Amniotic epithelial cell (primary cell): ENCODE data around the gene DIDO1.
A peak's percentile ranks its signal among the peaks of the same experiment; 100 is the strongest.

ENCODE experiments used
- DNase-seq: peaks from one replicate; pipeline ENCODE4 v3.0.0-alpha.2; 2010; ENCODE audit warnings: low read depth

Gene DIDO1

DNA sequence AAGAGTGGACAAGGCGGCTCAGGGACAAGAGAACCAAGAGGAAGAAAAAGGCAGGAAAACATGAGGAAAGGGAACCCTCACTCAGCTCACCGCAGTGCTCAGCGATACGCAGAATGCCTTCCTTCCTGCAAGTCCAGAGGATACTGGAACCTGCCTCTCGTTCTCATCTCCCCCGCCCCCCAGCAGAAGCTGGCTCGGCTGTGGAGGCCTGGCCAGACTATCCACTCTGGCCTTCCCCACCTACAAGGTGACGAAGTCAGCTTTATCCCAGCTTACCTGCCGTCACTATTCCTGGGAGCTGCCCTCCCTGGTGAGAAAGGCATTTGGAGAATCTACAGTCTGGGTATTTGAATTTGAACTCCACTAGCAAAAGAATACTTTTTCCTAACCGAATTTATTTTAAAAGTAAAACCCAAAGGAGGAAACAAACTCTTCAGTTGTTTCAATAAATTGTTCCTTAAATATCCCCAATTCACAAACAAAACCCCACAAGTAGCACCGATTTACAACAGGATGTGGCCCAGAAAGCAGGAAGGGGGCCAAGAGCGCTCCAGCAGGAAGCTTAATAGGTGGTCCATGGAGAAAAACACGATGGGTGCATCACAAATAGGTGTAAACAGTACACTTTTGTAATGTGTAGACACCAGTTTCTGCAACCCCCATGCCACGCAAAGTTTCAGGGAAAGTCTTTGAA lies 2.1 kb upstream of the DIDO1 start:
- no peak for DNase-seq

DNA sequence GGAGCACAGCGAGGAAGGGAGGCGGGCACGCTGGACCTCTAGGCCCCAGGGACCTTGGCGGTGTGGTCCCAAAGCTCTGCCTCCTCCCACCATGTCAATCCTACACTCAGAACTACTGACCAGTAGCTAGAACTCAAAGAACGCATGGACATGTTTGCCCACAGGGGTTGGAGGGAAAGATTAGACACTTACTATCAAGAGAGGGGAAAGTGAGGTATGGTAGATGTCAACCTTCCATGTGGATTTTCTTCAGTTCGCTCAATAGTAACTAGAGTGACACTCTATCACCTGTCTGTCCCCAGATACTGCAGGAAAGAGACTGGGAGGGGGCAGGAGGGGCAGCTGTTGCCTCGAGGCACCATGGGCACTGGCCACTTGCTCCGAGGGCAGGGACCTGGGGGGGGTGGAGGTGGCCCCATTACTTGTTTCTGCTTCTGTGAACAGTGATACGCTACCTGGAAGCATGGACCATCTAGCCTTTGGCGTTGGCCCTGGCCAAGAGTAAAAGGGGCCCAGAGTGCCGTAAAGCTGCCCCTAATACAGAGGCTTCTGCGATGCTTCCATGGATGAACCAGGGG lies 912 bp upstream of the DIDO1 start:
- no peak for DNase-seq

DNA sequence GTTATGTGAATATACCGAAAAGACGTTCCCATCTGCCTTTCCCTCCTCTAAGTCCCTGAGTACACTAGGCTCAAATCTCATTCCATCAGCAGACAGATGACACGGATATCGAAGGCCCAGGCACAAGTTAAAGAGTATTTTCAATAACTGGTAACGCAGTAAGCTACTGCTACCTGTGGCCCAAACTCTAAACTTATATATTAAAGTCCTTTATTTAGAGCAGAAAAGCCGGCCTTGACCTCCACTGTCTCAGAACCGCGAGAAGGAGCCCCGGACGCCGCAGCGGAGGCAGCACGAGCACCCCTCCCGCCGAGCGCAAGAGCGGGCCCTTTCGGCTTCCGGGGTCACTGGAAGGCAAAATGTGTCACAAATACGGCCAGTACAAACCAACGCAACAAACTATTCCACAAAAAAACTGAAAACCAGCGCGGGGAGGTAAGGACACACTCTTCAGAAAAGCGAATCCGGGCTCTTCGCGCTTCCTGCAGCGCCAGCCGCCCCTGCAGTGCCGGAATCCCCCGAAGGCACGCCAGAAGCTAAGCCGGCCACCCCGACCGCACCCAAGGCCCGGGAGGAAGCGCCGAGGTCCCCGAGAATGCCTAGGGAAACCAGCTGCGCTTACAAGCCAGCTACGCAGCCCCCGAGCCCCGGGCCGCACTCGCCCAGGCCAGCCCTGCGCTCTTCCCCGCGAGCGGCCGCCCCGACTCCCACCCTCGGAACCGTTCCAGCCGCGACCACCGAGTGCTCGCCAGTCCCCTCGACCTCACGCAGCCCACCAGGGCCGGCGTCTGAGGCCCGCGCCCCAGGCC lies 681 bp downstream of the DIDO1 start:
- DNase-seq = no peak

DNA sequence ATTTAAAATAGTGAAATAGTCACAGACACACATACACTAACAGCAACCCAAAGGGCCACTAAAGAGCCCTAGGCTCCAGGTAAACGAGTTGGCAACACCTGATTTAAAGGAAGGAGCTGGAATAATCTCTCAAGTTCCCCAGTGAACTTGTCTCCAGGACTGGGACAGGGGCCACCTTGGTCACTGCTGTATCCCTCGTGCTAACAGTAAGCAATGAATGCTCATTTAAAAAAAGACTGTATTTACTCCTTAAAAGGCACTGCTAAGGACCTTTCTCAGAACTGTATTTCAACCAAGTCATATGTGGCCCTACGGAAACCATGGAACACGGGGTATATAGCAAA lies 1.3 kb downstream of the DIDO1 start:
- no peak for DNase-seq

GRCh38 chr20:62924442-62925075 lies 1.7 kb downstream of the DIDO1 start:
- peak; percentile 67 for DNase-seq

GRCh38 chr20:62923669-62924441 lies 2.5 kb downstream of the DIDO1 start:
- no peak for DNase-seq

DNA sequence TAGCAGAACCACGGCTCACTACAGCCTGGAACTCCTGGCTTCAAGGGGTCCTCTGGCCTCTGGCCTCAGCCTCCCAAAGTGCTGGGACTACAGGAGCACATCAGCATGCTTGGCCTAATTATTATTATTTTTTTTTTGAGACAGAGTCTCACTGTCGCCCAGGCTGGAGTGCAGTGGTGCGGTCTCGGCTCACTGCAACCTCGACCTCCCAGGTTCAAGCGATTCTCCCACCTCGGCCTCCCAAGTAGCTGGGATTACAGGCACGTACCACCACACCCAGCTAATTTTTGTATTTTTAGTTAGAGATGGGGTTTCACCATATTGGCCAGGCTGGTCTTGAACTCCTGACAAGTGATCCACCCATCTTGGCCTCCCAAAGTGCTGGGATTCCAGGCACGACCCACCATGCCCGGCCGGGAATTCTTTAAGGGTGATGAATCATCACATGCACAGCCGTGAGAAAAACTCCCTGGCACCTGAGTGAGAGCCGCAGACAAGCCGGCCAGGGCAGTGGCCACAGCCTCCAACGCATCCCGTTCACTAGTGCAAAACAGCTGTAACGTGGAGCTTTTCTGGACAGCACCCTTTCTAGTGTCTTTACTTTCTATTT lies 3.1 kb downstream of the DIDO1 start:
- peak; percentile 92 for DNase-seq

- no peak for DNase-seq
These were observed 3.8 kb downstream of the DIDO1 start for GRCh38 chr20:62922451-62922921.

DNA sequence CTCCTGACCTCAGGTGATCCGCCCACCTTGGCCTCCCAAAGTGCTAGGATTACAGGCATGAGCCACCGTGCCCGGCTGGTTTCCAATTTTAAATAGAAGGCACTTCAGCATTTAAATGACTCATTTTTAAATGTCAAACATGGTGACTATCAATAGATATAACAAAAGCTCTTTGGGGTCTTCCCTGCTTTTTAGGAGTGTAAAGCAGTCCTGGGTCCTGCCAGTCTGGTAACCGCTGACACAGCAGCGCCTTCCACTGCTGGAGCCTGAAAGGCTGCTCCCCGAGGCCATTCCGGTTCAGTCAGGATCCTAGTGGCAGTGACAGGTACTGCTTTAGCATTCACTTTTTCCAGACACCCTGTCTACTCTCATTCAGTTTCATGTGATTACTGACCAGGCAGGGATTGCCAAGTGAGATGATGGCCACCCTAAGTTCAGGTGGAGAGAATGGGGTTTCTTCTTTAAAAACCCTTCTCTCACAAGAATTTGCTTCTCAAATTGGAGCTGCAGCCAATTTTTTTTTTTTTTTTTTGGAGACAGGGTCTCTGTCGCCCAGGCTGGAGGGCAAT lies 5.1 kb downstream of the DIDO1 start:
- DNase-seq = peak; percentile 63

DNA sequence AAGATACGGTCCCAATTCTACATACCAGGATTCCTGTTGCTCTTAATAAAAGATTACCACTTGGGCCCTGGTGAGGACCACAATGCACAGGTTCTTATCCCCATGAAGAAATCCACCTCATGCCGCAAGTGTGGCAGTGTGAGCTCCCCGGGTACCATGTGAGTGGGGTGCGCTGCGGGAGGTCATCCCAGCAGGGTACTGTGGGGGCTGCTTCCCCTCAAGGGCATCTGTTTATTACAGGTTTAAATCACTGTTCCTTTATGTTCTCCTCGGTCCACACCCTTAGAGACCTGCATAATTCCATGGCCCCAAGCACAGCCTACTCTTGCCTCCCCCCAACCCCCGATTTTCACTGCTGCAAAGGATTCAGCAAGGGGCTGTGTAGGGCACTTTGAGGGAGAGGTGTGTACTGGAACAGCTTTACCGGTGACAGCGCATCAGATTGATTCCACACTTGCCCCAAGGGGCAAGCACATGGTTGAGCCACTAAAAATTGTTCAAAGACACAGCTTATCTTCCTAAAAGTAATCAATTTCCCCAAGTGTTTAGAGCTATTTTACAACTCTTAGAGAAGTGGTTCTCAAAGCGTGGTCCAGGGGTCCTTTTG lies 6.2 kb downstream of the DIDO1 start:
- DNase-seq = no peak

GRCh38 chr20:62918831-62919230 lies 7.5 kb downstream of the DIDO1 start:
- no peak for DNase-seq

DNA sequence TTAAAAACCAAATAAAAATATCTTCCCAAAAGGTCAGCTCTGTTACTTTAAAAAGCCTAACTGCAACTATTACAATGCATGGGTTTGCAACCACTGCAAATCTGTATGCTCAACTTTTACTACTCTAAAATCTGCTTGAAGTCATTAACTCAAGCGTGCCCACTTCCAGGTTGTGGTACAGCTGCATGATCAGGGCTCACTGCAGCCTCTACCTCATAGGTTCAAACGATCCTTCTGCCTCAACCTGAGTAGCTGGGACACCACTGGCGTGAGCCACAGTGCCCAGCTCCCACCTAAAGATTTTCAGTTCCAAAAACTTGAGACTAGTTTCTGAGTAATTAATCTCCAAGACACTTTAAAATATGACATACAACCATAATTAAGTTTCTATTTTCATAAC lies 8.2 kb downstream of the DIDO1 start:
- no peak for DNase-seq

DNA sequence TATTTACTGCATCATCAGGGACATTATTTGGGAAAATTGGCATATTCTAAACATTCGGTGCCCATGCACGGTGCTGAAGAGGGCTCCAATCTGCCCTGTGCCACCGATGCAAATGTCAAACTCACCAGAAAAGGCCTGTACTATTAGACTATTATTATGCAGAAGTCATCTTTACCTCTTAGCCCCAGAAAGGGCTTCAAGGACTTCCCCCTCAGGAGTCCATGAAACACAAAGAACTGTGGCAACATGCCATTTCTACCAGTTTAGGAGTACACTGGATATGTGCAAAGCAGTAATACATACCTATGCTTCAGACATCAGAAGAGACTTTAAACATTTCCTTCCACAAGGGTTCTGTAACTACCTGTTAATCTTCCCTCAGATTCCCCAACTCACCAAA lies 8.6 kb downstream of the DIDO1 start:
- no peak for DNase-seq

- DNase-seq = no peak
These were observed 9.4 kb downstream of the DIDO1 start for GRCh38 chr20:62916703-62917476.

- no peak for DNase-seq
These were observed 11.3 kb downstream of the DIDO1 start for GRCh38 chr20:62914970-62915457.

DNA sequence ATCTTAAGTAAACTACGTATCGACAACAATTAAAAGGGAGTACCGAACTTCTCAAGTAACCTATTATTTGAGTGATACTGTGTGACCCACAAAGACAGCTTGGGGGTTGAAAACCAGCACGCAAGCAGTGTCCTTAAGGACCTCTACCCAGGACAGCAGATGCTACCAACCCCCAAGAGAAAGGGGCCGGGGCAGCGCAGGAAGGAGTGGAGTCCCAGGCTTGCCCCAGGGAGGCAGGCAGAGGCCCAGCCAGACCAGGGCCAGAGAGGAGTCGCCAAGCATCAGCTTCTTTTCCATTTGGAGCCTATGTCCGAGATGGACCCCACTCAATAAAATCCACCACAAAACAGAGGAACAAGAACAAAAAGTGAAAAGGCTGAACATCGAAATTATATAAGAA lies 11.9 kb downstream of the DIDO1 start:
- no peak for DNase-seq

DNA sequence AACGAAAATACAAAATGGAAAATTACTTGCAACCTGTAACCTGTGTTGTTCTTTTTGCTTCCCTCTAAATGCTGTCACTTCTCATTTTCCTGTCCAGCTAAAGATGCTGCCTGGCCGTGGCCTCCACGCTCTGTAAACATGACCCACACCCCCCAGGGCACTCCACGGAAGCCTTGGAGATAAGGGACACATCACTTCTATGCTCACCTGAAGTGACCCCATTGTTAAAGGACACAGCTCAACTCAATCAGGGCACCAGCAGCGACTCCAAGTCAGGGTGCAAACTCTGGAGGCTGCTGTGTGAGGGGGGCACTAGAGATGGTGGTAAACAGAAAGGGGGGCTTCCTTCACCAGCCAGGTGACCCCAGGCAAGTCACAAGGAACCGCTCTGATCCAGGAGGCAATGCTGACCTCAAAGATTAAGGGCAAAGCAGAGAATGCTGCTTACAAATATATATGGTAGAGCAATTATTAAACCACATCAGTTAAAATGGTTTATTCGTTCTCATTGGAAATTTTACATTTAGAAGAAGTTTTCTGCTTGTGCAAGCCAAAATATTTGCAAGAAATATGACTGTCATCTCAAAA lies 13.2 kb downstream of the DIDO1 start:
- DNase-seq = no peak

DNA sequence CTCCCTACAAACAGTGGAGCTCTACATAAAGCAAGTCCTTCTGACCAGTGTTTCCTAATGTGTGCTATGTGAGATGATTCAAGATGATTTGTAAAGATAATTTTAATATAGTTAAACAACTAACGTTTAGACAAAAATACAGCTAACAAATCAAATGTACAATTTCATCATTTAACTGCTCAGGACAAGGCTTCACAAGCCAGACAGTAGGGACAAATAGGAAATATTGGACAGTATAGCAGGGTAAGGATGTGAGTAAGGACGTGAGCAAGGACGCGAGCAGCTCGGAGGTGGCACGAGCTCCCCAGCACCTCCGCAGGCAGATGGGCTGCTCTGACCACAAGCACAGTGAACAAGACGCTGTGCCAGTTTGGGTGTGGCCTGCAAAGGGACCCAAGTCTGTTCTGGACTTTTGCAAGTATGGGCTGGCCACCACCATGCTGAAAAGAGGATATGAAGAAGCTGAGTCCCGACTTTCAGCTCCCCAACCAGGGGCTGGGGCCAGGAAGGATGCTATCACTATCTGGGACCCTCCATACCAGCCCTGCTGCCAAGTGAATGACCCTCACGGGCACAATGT lies 14.5 kb downstream of the DIDO1 start:
- DNase-seq = no peak
